AG09319 (cell line): Measurements from ENCODE around the gene ZKSCAN3.

Experiments
- DNase-seq: peaks from one replicate; pipeline ENCODE4 v3.0.0-alpha.2; 2010; ENCODE audit warnings: low read depth; ENCODE audit errors: extremely low read depth
- TF ChIP-seq, protein P1 (sequence below): IDR thresholded peaks from 2 replicates; pipeline ENCODE4 v1.5.1; 2011; ENCODE audit warnings: low read depth, mild to moderate bottlenecking, inconsistent platforms, low read length, moderate library complexity

The ZKSCAN3 gene

DNA sequence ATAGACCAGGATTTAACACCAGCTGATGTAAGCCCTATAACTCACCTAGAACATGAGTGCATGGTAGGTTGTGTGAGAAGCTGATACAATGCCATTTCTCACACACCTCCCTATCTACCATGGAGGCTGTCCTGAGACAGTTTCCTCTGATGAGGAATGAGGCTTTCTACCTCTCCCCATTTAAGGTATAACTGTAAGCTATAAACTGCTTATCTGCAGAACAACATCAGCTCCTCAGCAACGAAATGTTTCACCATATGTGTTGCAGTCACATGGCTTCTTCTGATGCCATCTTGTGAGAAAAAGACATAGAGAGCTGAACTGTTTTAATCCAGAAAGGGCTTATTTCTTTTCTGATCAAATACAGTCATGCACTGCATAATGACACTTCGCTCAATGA is 20.7 kb downstream of the ZKSCAN3 start:
- no peak for DNase-seq
- TF ChIP-seq, protein P1, sequence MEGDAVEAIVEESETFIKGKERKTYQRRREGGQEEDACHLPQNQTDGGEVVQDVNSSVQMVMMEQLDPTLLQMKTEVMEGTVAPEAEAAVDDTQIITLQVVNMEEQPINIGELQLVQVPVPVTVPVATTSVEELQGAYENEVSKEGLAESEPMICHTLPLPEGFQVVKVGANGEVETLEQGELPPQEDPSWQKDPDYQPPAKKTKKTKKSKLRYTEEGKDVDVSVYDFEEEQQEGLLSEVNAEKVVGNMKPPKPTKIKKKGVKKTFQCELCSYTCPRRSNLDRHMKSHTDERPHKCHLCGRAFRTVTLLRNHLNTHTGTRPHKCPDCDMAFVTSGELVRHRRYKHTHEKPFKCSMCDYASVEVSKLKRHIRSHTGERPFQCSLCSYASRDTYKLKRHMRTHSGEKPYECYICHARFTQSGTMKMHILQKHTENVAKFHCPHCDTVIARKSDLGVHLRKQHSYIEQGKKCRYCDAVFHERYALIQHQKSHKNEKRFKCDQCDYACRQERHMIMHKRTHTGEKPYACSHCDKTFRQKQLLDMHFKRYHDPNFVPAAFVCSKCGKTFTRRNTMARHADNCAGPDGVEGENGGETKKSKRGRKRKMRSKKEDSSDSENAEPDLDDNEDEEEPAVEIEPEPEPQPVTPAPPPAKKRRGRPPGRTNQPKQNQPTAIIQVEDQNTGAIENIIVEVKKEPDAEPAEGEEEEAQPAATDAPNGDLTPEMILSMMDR: no peak

DNA sequence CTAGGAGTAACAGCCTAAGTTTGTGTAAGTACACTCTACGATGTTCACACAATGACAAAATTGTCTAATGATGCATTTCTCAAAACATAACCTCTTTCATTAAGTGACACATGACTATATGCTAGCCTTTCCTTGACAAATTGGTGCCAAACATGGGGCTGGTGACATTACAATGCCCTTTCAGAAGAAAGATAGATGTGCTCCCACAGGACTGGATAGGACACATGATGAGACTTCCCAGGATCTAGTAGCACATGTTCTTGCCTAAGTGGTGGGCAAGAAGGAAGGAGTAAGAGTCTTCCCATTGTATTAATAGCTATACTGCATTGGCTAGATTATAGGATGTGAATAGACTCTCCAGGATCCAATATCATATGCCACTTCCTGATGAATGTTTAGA is 21.5 kb downstream of the ZKSCAN3 start:
- TF ChIP-seq, protein P1: no peak
- no peak for DNase-seq

DNA sequence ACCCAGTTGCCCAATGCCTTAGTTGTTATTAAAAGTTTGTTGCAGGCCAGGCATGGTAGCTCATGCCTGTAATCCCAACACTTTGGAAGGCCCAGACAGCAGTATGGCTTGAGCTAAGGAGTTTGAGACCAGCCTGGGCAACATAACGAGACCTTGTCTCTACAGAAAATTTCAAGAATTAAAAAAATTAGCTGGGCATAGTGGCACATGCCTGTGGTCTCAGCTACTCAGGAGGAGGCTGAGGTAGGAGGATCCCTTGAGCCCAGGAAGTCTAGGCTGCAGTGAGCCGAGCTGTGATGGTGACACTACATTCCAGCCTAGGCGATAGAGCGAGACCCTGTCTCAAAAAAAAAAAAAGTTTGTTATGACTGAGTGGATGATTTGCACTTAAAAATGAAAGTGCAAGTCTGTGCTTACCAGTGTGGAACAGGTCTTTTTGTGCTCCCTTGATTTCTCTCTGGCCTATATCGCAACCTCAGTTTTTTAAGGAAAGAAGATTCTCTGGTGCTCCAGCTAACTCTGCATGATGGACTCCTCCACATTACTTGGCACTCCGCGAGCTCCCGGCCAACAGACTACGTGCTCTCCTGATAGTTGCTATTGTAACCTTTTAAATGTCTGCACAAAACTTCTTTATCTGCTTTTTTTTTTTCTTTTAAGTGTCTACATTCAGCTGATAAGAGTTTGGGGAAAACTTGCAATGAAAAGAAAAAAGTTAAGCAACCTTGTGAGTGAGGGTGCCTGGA is 22.1 kb downstream of the ZKSCAN3 start:
- TF ChIP-seq, protein P1: no peak
- no peak for DNase-seq

DNA sequence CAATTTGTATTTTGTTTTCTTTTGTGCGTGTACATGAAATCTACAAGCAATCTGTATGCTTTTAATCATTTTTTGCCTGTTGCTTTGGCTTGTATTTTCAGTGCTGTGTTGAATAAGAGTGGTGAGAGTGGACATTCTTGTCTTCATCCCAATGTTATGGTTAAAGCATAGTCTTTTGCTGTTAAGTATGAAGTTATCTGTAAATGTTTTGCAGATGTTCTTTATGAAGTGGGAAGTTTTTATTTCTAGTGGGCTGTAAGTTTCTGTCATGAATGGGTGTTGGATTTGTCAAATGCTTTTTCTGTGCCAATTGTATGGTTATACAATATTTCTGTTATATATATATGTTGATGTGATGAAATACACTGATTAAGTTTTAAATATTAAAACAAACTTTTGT is 24.2 kb downstream of the ZKSCAN3 start:
- DNase-seq: no peak
- TF ChIP-seq, protein P1: no peak

DNA sequence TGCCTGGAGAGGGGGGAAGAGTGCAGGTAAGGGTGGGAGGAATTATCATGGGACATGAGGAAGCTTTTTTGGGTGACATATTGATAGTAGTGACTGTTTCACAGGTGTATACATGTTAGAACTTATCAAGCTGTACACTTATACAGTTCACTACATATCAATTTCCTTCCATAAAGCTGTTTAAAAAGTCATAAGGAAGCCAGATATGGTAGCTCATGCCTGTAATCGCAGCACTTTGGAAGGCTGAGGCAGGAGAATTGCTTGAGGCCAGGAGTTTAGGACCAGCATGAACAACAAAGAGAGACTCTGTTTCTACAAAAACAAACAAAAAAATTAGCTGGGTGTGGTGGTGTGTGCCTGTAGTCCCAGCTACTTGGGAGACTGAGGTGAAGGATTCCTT is 28.1 kb downstream of the ZKSCAN3 start:
- DNase-seq: no peak
- TF ChIP-seq, protein P1: no peak

DNA sequence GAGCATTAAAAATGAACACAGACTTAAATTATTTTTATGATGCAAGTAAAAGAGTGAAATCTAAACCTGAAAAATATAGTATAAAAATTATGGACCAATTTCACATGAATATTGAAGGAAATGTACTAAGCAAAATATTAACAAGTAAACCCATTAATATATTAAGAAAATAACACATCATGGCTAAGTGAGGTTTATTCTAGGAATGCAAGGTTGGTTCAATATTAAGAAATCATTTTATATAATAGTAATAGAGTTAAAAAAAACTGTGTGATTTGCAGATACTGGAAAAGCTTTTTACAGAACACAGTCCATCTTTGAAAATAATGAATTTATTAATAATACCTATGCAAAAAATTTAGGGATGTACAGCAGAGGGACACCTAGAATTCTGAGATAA is 28.9 kb downstream of the ZKSCAN3 start:
- DNase-seq: no peak
- TF ChIP-seq, protein P1: no peak

DNA sequence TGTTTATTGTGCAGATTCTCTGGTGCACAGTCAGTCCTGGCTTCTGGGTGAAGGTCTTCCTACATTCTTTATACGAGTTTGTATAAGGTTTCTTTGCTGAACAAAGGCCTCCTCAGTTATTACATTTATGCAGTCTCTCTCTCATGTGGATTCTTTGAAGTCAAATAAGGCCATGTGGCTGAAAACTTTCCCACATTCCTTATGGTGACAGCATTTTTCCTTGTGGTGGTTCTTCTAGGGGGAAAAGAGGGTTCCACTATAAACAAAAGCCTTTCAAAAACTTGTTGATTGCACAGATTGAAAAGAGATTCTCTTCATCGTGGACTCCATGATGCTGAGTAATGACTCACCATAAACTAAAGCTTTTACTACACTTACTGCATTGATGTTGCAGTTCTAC is 30.6 kb downstream of the ZKSCAN3 start:
- TF ChIP-seq, protein P1: no peak
- no peak for DNase-seq
